Hematopoietic multipotent progenitor cell (in vitro differentiated cells): Measurements from ENCODE around the gene LRRC56. TPM values are rescaled to one million over a fixed set of nuclear protein-coding genes. Genes with fewer than 3 reads are reported as not detected.

Experiments
- DNase-seq, 3 donors: peaks; one replicate each; pipeline ENCODE4 v3.0.0-alpha.2; 2011 to 2015; ENCODE audit warnings: low read depth in 2 of 3, low spot score in 2 of 3
- total RNA-seq: library from RNA; depleted of rRNA; stranded (reverse); fragments of >200 nt; gene quantifications from one replicate; pipeline ENCODE4 v1.2.3, GENCODE V29; 2012

The LRRC56 gene
- total RNA-seq, 1 donor, result 3.5 TPM

DNA sequence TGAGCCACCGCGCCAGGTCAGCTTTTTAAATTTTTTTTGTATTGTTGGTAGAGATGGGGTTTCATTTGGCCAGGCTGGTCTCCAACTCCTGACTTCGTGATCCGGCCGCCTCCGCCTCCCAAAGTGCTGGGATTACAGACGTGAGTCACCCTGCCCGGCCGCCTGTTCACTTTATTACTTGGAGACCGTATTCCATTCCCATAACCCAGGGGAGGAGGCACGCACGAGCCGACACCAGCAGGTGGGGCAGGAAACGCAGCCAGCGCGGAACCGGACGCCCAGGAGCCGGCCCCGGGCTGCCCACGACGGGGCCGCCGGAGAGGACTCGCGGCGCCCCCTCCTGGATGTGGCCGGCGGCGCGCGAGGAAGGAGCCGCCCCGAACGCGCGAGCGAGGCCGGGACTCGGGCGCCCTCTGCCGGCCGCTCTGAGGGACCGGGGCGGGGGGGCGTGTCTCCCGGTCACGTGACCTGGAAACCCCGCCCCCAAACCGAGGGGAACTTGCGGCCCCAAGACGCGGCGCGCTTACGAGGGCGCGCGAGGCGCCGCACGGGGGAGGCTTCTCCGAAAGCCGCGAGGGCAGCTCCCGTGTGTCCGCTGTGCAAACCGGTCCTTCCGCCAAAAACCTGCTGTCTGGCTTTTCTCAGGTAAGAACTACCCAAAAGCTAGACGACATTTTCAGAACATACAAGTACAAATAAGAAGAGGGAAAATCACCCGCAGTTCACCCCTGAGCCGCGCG is 18.7 kb upstream of the LRRC56 start:
- DNase-seq, result peak; percentile 88 to 98 (median 92)

DNA sequence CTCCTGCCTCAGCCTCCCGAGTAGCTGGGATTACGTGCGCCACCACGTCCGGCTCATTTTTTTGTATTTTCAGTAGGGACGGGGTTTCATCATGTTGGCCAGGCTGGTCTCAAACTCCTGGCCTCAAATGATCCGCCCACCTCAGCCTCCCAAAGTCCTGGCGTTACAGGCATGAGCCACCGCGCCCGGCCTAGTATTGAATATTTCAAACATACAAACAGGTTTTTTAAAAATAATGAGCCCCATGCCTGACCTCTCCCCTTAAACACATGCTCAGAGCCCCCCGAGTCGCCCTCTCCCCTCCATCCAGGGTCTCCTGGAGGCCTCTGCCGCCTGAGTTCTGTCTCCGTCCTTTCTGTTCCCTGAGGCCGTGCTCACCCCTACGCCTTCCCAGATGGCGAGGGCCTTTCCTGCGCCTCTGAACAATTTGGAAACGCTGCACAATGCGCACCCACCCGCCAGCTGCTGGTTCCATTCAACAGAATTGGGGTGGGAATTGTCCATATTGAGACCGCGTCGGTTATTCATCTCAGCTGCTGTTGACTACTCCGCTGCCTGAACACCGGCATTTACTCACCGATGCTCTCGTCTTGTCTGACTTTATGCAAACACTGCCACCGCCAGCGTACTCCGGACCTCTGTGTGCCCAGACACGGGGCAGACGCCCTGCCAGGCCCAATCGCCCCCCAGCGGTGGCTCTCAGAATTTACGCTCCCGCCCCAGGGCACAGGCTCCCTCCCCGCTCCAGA is 16.7 kb upstream of the LRRC56 start:
- no peak for DNase-seq

DNA sequence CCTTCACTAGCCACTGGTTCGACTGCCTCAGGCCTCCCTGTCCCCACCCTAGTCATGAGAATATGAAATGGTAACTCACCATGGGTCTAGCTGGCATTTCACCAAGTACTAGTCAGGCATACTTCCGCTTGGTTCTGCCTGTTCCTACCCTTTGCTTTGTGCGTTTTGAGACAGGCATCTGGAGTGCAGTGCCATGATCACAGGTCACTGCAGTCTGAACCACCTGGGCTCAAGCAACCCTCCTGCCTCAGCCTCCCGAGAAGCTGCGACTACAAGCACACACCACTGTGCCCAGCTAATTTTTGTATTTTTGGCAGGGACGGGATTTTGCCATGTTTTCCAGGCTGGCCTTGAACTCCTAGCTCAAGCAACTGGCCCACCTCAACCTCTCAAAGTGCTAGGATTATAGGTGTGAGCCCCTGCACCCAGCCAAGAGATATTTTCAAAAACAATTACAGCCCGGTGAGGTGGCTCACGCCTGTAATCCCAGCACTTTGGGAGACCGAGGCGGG is 16.1 kb upstream of the LRRC56 start:
- no peak for DNase-seq

DNA sequence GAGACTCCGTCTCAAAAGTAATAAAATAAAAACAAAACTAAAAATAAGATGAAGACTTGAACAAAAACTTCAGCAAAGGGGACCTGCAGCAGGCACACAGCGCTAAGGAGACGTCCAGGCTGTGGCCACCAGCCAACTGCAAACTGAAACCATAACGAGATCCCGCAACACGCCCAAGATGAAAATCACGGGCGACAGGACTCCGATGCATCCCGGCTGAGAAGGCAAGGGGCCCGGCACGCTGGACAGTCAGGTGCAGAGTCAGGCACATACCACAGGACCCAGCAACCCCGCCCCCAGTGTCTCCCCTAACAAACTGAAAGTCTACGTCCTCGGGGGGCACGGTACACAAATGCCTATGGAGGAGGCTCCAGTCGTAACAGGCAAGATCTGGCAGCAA is 11.1 kb upstream of the LRRC56 start:
- DNase-seq, result no peak

DNA sequence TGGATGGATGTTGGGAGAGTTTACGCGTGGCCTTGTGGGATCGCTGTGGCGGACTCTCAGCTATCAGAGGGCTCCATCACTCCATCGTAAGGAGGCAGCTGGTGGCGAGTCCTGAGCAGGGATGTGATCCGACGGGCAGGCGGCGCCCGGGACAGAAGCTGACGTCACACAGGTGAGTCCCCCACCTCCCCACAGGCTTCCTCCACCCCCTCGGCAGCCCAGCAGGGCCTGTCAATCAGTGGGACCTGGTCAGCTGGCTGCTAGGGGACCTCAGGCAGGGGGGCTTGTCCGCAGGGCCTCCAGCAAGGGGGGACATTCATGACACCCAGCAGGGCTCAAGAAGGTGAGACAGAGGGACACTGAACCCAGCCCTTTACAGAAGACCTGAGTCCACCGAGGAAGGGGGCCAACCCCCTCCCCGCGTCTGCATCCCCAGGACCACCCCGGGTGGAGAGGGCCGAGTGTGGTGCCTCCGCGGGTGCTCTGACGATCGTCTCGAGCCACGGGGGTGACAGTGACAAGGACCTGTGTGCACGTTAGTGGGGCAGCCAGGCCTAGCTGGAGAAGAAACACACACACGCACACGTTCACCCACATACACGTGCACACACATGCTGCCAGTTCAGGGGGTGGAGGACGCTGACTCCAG is 9.0 kb upstream of the LRRC56 start:
- DNase-seq, result no peak

DNA sequence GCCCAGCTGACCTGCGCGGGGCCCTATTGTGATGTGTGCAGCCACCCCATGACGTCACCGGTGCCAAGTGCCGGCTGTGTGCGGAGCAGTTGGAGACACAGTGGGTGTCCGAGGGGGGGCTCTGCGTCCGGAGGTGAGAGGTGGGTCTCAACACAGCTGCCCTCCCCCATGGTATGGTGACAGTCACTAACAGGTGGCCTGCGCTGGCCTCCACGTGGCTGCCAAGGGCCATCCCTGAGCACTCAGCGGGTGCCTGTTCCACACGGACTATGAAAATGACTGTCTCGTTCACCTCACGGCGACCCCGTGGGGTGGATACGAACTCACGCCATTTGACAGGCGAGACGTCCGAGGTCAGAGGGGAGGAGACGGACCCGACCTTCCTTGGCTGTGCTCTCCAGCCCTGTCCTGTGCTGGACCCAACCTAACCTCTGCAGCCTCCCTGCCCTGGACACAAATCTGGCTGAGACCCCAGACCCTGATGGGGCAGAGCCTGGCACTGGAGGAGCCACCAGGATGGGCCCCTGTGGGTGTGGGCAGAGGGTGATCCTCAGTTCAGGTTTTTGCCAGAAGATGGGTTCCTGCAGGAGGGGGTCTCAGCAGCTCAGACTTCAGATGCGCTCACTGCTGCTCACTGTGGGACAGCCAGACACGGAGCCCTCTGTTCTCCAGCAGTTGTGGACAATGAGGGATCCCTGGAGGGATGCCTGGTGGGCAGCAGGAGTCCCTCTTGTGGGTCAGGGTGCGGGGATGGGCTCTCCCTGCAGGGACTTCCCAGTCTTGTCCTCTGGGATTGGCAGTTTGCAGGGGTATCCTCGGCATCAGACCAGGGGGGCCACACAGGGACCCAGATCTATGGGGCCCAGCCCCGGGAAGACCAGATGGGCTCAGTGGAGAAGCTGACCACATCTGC is 8.3 kb upstream of the LRRC56 start:
- DNase-seq, result no peak

DNA sequence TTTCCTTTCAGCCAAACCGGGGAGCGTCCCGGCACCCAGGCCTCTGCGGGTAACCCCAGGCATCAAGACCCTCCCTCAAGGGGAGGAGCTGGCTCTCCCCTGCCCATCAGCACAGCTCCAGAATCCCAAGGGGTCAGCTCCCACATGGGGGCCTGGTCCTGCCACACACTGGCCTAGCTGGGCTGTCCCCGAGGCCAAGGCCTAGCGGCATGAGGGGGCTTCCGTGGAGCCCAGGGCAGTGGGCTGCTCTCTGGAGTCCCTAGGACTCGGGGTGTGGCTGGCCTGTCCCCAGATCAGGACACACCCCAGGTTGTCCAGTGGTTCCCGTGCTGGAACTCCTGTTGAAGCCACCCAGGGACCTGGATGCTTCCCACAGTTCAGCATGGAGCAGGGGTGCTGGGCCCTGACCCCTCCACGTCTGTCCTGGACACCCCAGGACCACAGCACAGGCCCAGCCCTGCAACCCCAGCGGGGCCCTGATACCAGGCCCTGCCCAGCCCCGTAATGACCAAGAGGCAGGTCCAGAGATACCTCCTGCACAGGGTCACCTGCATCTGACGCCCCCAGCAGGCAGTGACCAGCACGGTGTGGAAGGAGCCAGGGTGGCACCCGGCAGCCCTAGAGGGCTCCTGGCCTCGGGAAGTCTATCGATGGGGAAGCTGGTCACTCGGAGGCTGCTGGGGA is 7.5 kb upstream of the LRRC56 start:
- DNase-seq, result no peak

DNA sequence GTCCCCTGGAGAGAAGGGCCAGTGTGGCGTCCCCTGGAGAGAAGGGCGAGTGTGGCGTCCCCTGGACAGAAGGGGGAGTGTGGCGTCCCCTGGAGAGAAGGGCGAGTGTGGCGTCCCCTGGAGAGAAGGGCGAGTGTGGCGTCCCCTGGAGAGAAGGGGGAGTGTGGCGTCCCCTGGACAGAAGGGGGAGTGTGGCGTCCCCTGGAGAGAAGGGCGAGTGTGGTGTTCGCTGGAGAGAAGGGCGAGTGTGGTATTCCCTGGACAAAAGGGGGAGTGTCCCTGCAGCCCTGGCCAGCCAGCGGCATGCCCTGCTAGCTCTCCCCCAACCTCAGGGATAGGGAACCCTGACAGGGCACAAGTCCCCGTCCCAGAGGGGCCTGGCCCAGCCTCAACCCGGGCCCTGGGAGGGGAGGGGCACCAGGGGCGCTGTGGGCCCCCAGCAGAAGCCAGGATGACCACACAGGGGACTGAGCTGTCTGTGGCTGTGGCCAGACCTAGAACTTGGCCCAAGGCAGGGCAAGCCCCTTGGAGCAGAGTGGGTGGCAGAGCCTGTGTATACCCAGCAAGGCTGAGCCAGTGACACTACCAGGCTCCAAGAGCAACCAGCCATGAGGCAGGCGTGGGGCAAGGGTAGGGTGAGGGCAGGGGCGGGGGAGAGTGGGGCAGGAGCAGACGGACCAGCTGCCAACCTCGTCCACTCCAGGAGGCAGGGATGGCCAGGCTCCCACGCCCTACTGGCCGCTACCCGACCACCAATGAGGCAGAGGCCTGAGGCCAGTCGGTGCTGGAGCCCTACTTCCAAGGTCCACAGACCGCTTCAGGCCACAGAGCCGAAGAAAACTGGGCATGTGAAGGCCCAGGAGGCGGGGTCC is 6.1 kb upstream of the LRRC56 start:
- no peak for DNase-seq

DNA sequence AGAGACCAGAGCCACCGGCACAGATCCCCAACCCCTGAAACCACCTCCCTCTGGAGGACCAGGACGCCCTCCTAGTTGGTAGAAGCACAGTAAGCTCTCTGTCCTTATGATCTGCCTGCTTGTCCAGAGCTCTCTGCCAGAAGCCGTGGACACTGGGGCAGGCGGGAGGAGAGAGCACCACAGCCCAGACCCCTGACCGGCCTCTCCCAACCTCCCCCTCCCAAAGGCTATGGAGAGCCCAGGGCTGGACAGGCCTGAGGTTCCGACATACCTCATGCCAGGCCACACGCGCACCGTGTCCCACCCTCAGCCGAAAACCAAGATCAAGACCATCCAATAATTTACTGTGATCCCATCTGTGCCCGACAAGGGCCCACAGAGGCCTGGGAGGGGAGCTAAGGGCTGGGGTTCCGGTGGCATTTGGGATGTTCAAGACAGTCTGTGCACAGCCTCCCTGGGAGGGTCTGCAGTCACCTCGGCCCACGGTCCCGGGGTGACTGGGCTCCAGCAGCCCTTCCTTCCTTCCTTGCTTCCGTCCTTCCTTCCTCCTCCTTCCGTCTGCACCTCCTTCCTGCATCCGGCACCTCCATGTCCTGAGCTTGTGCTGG is 5.3 kb upstream of the LRRC56 start:
- no peak for DNase-seq

DNA sequence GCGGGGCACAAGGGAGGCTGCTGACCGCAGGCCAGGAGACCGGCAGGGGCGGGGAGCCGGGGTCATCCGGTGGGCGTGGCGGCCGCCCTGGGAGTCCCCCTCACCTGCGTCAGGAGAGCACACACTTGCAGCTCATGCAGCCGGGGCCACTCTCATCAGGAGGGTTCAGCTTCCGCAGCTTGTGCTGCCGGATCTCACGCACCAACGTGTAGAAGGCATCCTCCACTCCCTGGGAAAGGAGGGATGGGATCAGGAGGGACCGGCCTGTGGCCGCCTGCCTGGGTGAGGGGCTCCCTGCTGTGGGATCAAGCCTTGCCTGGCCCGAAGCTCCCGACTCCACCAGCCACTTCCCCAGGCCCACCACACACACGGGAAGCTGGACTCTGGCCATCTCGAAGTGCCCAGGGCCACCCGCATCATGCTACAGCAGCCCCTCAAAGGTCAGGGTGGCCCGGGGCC is 4.8 kb upstream of the LRRC56 start:
- DNase-seq, result no peak

DNA sequence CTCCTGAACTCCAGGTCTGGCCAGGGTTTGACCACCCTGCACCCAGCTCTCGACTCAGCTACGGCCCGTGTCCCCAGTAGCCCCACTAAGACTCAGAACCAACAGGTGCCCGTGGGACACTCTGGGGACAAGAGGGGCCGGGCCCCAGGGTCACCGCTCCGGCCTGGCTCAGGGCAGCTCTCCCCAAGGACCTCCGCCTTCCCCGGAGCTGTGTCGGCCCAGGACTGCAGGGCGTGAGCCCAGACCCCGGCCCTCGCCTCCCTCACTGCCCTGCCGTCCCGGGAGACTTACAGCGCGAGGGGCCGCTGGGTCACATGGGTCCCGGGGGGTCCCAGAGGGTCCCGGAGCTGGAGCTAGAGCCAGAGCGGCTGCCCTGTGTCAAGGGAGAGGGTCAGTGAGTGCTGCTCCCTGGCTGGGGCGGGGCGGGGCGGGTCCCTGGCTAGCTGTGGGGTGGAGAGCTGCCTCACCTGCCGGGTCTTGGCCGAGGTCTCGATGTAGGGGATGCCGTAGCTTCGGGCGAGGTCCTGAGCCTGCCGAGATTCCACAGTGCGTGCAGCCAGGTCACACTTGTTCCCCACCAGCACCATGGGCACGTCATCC is 4.2 kb upstream of the LRRC56 start:
- DNase-seq, result no peak

DNA sequence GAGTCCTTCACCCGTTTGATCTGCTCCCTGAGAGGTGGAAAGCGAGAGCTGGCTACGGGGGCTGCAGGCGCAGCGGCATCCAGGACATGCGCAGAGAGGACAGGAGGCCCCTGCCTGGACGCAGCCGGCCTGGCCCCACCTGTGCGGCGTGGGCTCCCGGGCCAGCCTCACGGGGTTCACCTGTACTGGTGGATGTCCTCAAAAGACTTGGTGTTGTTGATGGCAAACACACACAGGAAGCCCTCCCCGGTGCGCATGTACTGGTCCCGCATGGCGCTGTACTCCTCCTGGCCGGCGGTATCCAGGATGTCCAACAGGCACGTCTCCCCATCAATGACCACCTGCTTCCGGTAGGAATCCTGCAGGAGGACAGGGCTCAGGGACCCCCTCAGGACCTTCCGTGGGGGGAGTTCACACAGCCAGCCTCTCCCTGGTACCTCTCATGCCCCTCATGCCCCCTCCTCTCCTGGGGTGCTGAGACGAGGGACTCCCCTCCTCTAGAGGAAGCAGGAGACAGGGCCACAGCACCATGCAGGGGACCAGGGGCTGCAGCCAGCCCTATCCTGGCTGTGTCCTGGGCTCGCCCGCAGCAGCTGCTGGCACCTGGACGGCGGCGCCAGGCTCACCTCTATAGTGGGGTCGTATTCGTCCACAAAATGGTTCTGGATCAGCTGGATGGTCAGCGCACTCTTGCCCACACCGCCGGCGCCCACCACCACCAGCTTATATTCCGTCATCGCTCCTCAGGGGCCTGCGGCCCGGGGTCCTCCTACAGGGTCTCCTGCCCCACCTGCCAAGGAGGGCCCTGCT is 3.5 kb upstream of the LRRC56 start:
- DNase-seq, result no peak

DNA sequence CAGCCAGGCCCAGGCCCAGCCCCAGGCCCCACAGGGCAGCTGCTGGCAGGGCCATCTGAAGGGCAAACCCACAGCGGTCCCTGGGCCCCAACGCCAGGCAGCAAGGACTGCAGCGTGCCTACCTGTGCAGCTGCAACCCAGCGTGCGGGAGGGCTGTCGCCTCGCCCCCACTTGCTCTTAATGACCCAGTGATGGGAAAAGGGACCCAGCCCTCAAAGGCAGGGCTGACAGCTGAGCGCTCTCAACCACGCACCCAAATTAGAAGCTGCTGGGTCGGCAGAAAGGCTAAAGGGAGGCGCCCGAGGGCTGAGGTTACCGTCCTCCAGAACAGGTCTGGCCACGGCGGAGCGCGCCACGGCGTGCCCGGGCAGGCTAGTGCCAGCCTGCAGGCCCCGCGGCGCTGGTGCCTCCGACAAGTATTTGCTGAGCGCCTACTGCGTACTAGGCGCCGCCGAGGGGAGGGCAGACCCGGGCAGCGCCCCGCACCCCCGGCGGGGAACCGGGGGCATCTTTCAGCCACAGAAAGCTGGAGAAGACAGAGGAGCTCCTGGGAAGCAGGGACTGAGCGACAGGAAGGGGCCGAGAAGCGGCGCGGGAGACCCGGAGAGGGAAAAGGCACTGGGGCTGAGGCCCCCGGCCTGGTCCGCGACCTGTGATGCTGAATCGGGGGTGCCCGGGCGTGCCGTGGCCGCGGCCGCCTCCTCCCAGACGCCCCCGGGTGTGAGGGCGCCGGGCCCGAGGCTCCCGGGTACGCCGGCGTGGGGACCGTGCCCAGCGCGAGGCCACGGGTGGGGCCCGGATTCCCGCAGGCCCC is 2.7 kb upstream of the LRRC56 start:
- no peak for DNase-seq

DNA sequence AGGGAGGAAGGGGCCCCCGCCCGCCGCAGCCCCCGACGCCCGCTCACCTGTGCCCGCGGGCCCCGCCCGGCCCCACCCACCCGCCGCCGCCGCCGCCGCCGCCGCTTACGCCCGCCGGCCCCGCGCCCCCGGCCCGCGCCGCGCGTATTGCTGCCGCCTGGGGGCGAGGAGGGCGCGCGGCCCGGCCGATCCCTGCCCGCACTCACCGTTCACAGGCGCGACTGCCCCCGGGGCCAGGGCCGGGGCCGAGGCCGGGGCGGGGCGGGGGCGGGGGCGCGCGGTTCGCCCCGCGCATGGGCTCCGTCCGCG is 2.2 kb upstream of the LRRC56 start:
- no peak for DNase-seq

DNA sequence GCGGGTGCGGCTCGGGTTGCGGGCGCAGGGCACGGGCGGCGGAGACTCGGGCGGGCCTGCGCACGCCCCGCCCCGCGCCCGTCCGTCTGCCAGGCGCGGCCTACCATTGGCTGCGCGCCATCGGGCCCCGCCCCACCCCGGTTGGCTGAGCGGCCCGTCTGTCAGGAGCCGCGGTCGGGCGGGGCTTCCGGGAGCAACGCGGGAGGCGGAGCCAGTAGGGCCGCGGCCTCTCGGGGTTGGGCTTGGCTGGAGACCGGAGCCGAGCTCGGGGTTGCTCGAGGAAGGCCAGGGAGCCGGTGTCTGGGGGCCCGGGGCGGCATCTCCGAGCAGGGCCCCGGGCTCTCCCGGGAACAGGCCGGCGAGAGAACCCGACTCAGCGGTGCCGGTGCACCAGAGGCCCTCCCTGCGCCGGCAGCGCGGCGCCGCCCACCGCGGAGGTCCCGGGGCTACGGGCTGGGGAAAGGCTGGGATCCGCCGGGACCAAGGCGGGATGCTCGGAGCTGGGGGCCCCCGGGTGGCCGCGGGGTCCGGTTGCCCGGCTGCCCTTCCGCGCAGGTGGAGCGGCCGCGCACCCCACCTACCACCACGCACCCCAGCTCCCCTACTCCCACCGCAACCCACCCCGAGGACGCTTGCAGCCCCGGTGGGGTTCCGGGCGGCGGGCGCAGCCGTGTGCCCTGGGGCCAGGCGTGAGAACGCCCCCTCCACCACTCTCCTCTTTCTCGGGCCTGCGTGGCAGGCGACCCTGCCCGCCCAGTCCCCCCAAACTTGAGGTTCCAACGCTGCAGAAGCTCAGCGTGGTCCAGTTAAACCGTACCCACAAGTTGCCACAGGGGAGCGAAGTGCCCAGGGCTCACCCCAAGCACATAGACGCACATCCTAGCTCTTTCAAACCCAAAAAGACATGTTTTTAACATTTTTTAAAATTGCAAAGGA is 1.5 kb upstream of the LRRC56 start, which contains the start of gene HRAS:
Gene HRAS, minus strand, starts transcription at position 58 of the 936 bp plus-strand sequence.
- peak; percentile 86 to 96 (median 94) for DNase-seq
